Measurements from ENCODE around the gene FRMD4A.

Gene FRMD4A

GRCh38 chr10:13994932-13995331 is 335.8 kb downstream of the FRMD4A start:
- Mint-ChIP-seq H3K9me3 (peaks cover 2% of the 10 kb centered on the region), H3K4me3 (no peak overlapping the region), H3K27ac (no peak overlapping the region), H3K27me3 (peaks cover 19% of the 10 kb centered on the region), H3K36me3 (no peaks in the 10 kb centered on the region), H3K4me1 (peaks cover 21% of the 10 kb centered on the region)
- CTCF ChIA-PET = interaction anchor here (1.2 kb wide), 1 partner anchor 206 kb away, joined by 3 read pairs; no protein-coding TSS in a partner anchor
- DNase-seq = no peak

GRCh38 chr10:13993673-13994089 is 337.0 kb downstream of the FRMD4A start:
- CTCF ChIA-PET = no interaction called here
- Mint-ChIP-seq H3K4me3 (no peak overlapping the region), H3K27ac (no peak overlapping the region), H3K4me1 (peaks cover 21% of the 10 kb centered on the region), H3K27me3 (peaks cover 19% of the 10 kb centered on the region), H3K9me3 (peaks cover 1% of the 10 kb centered on the region), H3K36me3 (no peaks in the 10 kb centered on the region)
- DNase-seq = no peak

- H3K27ac Mint-ChIP-seq = no peak overlapping the region
- no peak for DNase-seq
- H3K27me3 Mint-ChIP-seq = peaks cover 15% of the 10 kb centered on the region
- H3K9me3 Mint-ChIP-seq = no peaks in the 10 kb centered on the region
- no peak overlapping the region for H3K4me3 Mint-ChIP-seq
- H3K36me3 Mint-ChIP-seq = no peaks in the 10 kb centered on the region
- CTCF ChIA-PET = no interaction called here
- peaks cover 21% of the 10 kb centered on the region for H3K4me1 Mint-ChIP-seq
Measured at GRCh38 chr10:13993169-13993568, 337.6 kb downstream of the FRMD4A start.

- H3K9me3 Mint-ChIP-seq = no peaks in the 10 kb centered on the region
- H3K27me3 Mint-ChIP-seq = peaks cover 15% of the 10 kb centered on the region
- CTCF ChIA-PET = no interaction called here
- no peak overlapping the region for H3K4me3 Mint-ChIP-seq
- no peak overlapping the region for H3K27ac Mint-ChIP-seq
- peaks cover 24% of the 10 kb centered on the region for H3K4me1 Mint-ChIP-seq
- no peaks in the 10 kb centered on the region for H3K36me3 Mint-ChIP-seq
- no peak for DNase-seq
Measured at GRCh38 chr10:13991353-13991752, 339.4 kb downstream of the FRMD4A start.

GRCh38 chr10:13990946-13991345 is 339.8 kb downstream of the FRMD4A start:
- Mint-ChIP-seq H3K36me3 (no peaks in the 10 kb centered on the region), H3K27me3 (peaks cover 15% of the 10 kb centered on the region), H3K4me1 (peaks cover 24% of the 10 kb centered on the region), H3K4me3 (no peak overlapping the region), H3K9me3 (no peaks in the 10 kb centered on the region), H3K27ac (no peak overlapping the region)
- CTCF ChIA-PET = no interaction called here
- DNase-seq = no peak

- Mint-ChIP-seq H3K4me3 (no peak overlapping the region), H3K9me3 (no peaks in the 10 kb centered on the region), H3K36me3 (no peaks in the 10 kb centered on the region), H3K27ac (no peak overlapping the region), H3K4me1 (peaks cover 24% of the 10 kb centered on the region), H3K27me3 (peaks cover 15% of the 10 kb centered on the region)
- CTCF ChIA-PET = no interaction called here
- no peak for DNase-seq
Measured at GRCh38 chr10:13990392-13990805, 340.3 kb downstream of the FRMD4A start.

- Mint-ChIP-seq H3K4me1 (peaks cover 20% of the 10 kb centered on the region), H3K27ac (no peak overlapping the region), H3K36me3 (no peaks in the 10 kb centered on the region), H3K27me3 (peaks cover 18% of the 10 kb centered on the region), H3K4me3 (no peak overlapping the region), H3K9me3 (no peaks in the 10 kb centered on the region)
- CTCF ChIA-PET = no interaction called here
- no peak for DNase-seq
Measured at GRCh38 chr10:13989616-13990015, 341.1 kb downstream of the FRMD4A start.

- CTCF ChIA-PET = no interaction called here
- no peak overlapping the region for H3K4me3 Mint-ChIP-seq
- no peaks in the 10 kb centered on the region for H3K36me3 Mint-ChIP-seq
- H3K27ac Mint-ChIP-seq = no peak overlapping the region
- peaks cover 6% of the 10 kb centered on the region for H3K4me1 Mint-ChIP-seq
- H3K9me3 Mint-ChIP-seq = no peaks in the 10 kb centered on the region
- DNase-seq = no peak
- H3K27me3 Mint-ChIP-seq = peaks cover 18% of the 10 kb centered on the region
Measured at GRCh38 chr10:13987446-13987845, 343.3 kb downstream of the FRMD4A start.

GRCh38 chr10:13984647-13985155 is 346.0 kb downstream of the FRMD4A start:
- CTCF ChIA-PET = no interaction called here
- no peak overlapping the region for H3K4me3 Mint-ChIP-seq
- no peaks in the 10 kb centered on the region for H3K9me3 Mint-ChIP-seq
- H3K27me3 Mint-ChIP-seq = peaks cover 3% of the 10 kb centered on the region
- H3K4me1 Mint-ChIP-seq = peaks cover 4% of the 10 kb centered on the region
- no peak for DNase-seq
- H3K27ac Mint-ChIP-seq = no peak overlapping the region
- H3K36me3 Mint-ChIP-seq = no peaks in the 10 kb centered on the region

- no peak overlapping the region for H3K4me3 Mint-ChIP-seq
- peaks cover 3% of the 10 kb centered on the region for H3K27me3 Mint-ChIP-seq
- H3K36me3 Mint-ChIP-seq = no peaks in the 10 kb centered on the region
- CTCF ChIA-PET = no interaction called here
- no peaks in the 10 kb centered on the region for H3K9me3 Mint-ChIP-seq
- H3K27ac Mint-ChIP-seq = no peak overlapping the region
- DNase-seq = no peak
- peaks cover 4% of the 10 kb centered on the region for H3K4me1 Mint-ChIP-seq
Measured at GRCh38 chr10:13983035-13983434, 347.7 kb downstream of the FRMD4A start.

- no peak overlapping the region for H3K27ac Mint-ChIP-seq
- H3K4me1 Mint-ChIP-seq = no peaks in the 10 kb centered on the region
- H3K4me3 Mint-ChIP-seq = no peak overlapping the region
- CTCF ChIA-PET = no interaction called here
- no peaks in the 10 kb centered on the region for H3K9me3 Mint-ChIP-seq
- no peaks in the 10 kb centered on the region for H3K27me3 Mint-ChIP-seq
- H3K36me3 Mint-ChIP-seq = no peaks in the 10 kb centered on the region
- no peak for DNase-seq
Measured at GRCh38 chr10:13978533-13979115, 352.1 kb downstream of the FRMD4A start.

GRCh38 chr10:13977861-13978532 is 352.7 kb downstream of the FRMD4A start:
- no peak overlapping the region for H3K27ac Mint-ChIP-seq
- CTCF ChIA-PET = interaction anchor here (0.6 kb wide), 1 partner anchor 53 kb away, joined by 3 read pairs; no protein-coding TSS in a partner anchor
- no peak for DNase-seq
- no peaks in the 10 kb centered on the region for H3K9me3 Mint-ChIP-seq
- no peaks in the 10 kb centered on the region for H3K36me3 Mint-ChIP-seq
- no peaks in the 10 kb centered on the region for H3K4me1 Mint-ChIP-seq
- no peak overlapping the region for H3K4me3 Mint-ChIP-seq
- no peaks in the 10 kb centered on the region for H3K27me3 Mint-ChIP-seq

GRCh38 chr10:13973742-13974141 is 357.0 kb downstream of the FRMD4A start:
- Mint-ChIP-seq H3K9me3 (no peaks in the 10 kb centered on the region), H3K4me3 (no peak overlapping the region), H3K4me1 (no peaks in the 10 kb centered on the region), H3K36me3 (no peaks in the 10 kb centered on the region), H3K27me3 (peaks cover 8% of the 10 kb centered on the region), H3K27ac (no peak overlapping the region)
- CTCF ChIA-PET = no interaction called here
- no peak for DNase-seq

- no peaks in the 10 kb centered on the region for H3K4me1 Mint-ChIP-seq
- no peaks in the 10 kb centered on the region for H3K9me3 Mint-ChIP-seq
- H3K36me3 Mint-ChIP-seq = no peaks in the 10 kb centered on the region
- H3K4me3 Mint-ChIP-seq = no peak overlapping the region
- peaks cover 8% of the 10 kb centered on the region for H3K27me3 Mint-ChIP-seq
- no peak for DNase-seq
- CTCF ChIA-PET = no interaction called here
- H3K27ac Mint-ChIP-seq = no peak overlapping the region
Measured at GRCh38 chr10:13972609-13973008, 358.1 kb downstream of the FRMD4A start.
